Muscle layer of colon (tissue), 2 donors: ENCODE results near the gene CCR9.

Source experiments
- H3K27ac ChIP-seq: one replicate; pipeline ENCODE4 v1.7.0; 2013; ENCODE audit warnings: low read depth, mild to moderate bottlenecking, low read length, moderate library complexity
- H3K27me3 ChIP-seq, 2 donors: one replicate each; pipeline ENCODE4 v1.7.0; 2013; ENCODE audit warnings: low read length in 2 of 2, mild to moderate bottlenecking in 2 of 2; ENCODE audit not compliant: insufficient read depth in 2 of 2, control insufficient read depth in 1 of 2
- H3K36me3 ChIP-seq: one replicate; pipeline ENCODE4 v1.7.0; 2013; ENCODE audit warnings: mild to moderate bottlenecking, low read length; ENCODE audit not compliant: insufficient read depth
- H3K4me1 ChIP-seq: one replicate; pipeline ENCODE4 v1.7.0; 2013; ENCODE audit warnings: mild to moderate bottlenecking, low read length; ENCODE audit not compliant: insufficient read depth
- H3K4me3 ChIP-seq, 2 donors: one replicate each; pipeline ENCODE4 v1.7.0; 2013; ENCODE audit warnings: low read length in 2 of 2, low read depth in 1 of 2, mild to moderate bottlenecking in 1 of 2, moderate library complexity in 1 of 2
- H3K9ac ChIP-seq: one replicate; pipeline ENCODE4 v1.7.0; 2013; ENCODE audit warnings: low read length
- H3K9me3 ChIP-seq: one replicate; pipeline ENCODE4 v1.7.0; 2013; ENCODE audit warnings: mild to moderate bottlenecking, low read length
- donor health status: abdominal sarcoma.
- donor health status: Adenocarcinoma of cecum.

CCR9 gene

DNA sequence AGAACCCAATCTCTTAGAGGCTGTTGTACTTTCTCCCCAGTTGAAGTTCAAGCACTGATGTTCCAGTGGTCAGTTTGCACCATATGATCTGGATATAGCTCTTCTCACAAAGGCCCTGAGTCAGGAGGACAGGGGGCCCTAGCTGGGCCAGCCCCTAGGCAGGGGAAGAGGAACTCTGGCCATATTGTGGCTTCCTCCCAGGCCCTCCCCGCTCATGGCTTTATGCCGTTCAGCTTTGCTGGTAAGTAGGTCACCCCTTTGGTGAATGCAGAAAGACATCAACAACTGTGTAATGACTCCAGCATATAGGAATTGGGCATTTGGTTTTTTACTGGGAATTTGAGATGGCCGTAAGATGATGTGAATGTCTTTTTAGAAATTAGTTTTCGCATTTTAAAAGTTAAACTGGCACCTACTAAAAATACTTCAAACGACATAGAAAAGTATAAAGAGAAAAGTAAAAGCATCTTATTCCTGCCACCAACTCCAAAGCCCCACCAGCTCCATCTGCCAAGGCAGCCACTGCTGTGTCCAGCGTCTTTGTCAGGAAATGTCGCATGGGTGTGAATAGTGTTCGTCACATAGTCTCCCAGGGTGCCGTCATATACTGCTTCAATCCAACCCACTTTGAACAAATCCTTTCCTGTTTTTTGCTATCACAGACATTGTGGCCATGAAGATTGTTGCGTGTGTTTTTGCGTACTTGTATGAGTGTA is 25.3 kb downstream of the CCR9 start:
- H3K27ac ChIP-seq: no peak overlapping the region
- H3K27me3 ChIP-seq: no peaks in the 10 kb centered on the region
- H3K4me1 ChIP-seq: no peaks in the 10 kb centered on the region
- H3K36me3 ChIP-seq: peaks cover 5% of the 10 kb centered on the region
- H3K9ac ChIP-seq: no peak overlapping the region
- H3K4me3 ChIP-seq: no peak overlapping the region
- no peaks in the 10 kb centered on the region for H3K9me3 ChIP-seq

DNA sequence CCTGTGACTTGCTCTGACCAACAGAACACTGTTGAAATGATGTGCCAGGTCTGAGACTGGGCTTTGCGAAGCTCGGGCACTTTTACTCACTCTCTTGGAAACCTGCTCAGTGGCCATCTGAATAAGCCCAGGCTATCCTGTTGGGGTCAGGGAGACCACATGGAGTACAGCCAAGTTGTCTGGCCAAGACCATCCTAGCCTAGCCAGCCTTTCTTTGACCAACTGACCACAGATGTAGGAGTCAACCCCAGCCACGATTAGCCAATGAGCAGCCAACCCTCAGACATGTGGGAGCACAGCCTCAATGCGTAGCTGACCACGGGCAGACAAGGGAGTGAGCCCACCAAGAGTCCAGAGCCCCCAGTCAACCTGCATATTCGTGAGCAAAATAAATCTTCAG is 26.1 kb downstream of the CCR9 start:
- Histone ChIP-seq H3K27me3 (no peaks in the 10 kb centered on the region), H3K27ac (no peak overlapping the region), H3K4me3 (no peak overlapping the region), H3K36me3 (peaks cover 7% of the 10 kb centered on the region), H3K4me1 (no peaks in the 10 kb centered on the region), H3K9ac (no peak overlapping the region), H3K9me3 (no peaks in the 10 kb centered on the region)

DNA sequence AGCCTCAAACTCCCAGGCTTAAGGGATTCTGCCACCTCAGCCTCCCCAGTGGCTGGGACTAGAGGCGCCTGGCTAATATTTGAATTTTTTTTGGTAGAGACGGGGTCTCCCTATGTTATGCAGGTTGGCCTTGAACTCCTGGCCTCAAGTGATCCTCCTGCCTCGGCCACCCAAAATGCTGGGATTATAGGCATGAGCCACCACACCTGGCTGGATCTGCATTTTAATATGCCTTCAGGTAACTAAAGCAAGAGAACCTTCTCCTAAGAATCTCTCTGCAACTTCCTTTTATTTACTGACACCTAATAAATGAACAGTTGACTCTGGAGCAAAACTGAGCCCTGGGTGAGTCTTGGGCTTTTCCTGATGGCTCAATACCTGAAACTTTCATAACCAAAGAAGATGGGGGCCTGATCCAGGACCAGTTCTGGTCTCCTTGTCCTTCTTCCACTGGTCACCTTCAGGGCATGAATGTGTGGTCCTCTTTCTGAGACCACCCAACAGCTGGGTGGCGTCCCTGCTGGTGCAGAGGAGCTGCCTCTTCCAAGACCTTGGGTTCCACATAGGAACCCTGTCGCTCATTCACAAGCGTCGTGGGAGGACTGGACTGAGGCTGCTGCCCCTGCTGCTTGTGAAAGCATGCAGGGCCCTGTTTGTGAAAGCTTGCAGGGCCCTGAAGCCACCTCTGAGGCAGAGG is 28.2 kb downstream of the CCR9 start:
- no peak overlapping the region for H3K4me3 ChIP-seq
- H3K27me3 ChIP-seq: no peaks in the 10 kb centered on the region
- H3K36me3 ChIP-seq: peaks cover 21% of the 10 kb centered on the region
- no peaks in the 10 kb centered on the region for H3K9me3 ChIP-seq
- H3K27ac ChIP-seq: no peak overlapping the region
- H3K9ac ChIP-seq: no peak overlapping the region
- no peaks in the 10 kb centered on the region for H3K4me1 ChIP-seq

GRCh38 chr3:45915059-45915439 is 28.7 kb downstream of the CCR9 start:
- H3K4me1 ChIP-seq: no peaks in the 10 kb centered on the region
- no peaks in the 10 kb centered on the region for H3K27me3 ChIP-seq
- no peak overlapping the region for H3K4me3 ChIP-seq
- no peak overlapping the region for H3K9ac ChIP-seq
- H3K27ac ChIP-seq: no peak overlapping the region
- H3K36me3 ChIP-seq: peaks cover 25% of the 10 kb centered on the region
- H3K9me3 ChIP-seq: no peaks in the 10 kb centered on the region

DNA sequence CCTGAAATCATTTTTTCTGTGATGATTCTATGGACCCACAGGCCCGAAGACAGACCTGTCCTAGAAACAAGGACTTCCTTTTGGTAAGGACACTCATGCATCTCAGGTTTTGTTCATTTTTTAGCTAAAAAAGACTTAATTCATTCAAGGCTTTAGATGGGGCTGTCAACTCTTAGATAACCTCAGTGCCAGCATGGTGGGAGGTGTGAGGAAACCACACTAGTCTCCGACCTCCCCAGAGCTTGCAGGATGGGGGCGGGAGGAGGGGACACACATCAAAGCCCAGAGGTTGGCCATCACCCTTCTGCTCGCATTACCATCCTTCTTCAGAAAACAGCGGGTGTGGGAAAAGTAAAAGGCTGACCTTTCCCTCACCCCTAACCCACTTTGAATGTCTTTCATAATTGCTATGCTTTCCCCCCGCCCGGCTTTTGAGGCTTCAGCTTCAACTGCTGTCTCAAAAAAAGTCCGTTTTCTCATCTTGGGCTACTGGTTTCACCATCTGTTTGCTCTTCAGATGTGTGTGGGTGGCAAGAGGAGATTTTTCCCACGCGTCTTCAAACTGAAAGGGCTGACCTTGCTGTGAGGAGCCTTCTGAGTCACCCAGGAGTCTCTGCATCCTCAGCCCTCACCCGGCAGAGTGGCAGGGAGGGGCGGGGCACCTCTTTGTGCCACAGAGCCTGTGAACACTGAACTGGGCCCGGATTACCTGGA is 29.3 kb downstream of the CCR9 start:
- H3K9ac ChIP-seq: no peak overlapping the region
- no peaks in the 10 kb centered on the region for H3K4me1 ChIP-seq
- no peak overlapping the region for H3K27ac ChIP-seq
- no peaks in the 10 kb centered on the region for H3K9me3 ChIP-seq
- no peak overlapping the region for H3K4me3 ChIP-seq
- no peaks in the 10 kb centered on the region for H3K27me3 ChIP-seq
- peaks cover 30% of the 10 kb centered on the region for H3K36me3 ChIP-seq

GRCh38 chr3:45917146-45917898 is 31.0 kb downstream of the CCR9 start:
- H3K27ac ChIP-seq: no peak overlapping the region
- no peaks in the 10 kb centered on the region for H3K27me3 ChIP-seq
- H3K9ac ChIP-seq: no peak overlapping the region
- no peaks in the 10 kb centered on the region for H3K4me1 ChIP-seq
- peaks cover 46% of the 10 kb centered on the region for H3K36me3 ChIP-seq
- no peaks in the 10 kb centered on the region for H3K9me3 ChIP-seq
- no peak overlapping the region for H3K4me3 ChIP-seq

DNA sequence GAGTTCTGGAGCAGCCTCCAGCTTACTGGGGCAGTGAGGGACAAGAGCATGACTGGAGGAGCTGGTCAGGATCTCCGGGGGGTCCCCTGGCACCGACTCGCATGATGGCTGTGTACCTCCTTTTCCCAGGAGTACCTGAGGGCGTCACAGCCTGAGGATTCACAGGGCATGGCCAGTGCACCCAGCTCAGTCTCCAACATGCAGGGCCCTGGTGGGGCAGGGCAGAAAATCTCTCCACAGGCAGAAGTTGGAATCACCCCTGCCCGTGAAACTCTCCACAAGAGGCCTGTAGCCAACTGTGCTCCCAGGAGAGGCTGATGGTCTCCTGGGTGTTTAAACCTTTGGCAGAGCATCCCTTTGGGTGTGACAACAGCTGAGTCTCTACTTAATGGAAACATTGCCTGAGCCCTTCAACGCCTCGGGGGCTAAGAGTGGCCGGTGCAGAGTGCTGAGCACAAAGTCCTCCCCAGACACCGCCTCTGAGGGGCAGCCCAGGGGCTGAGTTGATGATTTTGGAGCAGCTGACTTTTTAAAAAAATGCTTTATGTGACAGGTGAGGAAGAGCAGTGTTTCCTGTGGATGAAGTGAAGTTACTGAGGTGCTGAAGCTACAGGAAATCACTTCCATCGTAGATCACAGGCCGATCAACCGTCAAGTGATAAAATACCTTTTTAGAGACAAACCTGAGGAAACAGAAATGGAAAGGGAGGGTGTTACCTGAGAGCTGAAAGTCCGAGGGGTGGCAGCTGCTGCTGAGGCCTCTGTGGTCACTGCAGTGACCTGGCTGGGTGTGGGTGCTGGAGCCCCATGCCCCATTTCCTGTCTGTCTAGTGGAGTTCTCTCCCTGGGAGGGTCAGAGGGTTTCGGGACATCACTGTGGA is 35.1 kb downstream of the CCR9 start:
- peaks cover 70% of the 10 kb centered on the region for H3K36me3 ChIP-seq

GRCh38 chr3:45922039-45922326 is 35.6 kb downstream of the CCR9 start:
- H3K36me3 ChIP-seq: peaks cover 70% of the 10 kb centered on the region
- H3K9ac ChIP-seq: no peak overlapping the region
- no peaks in the 10 kb centered on the region for H3K9me3 ChIP-seq
- no peak overlapping the region for H3K27ac ChIP-seq
- H3K4me3 ChIP-seq: no peak overlapping the region
- H3K27me3 ChIP-seq: no peaks in the 10 kb centered on the region
- no peaks in the 10 kb centered on the region for H3K4me1 ChIP-seq

More for the DNA sequence above, 35.1 kb downstream of the CCR9 start:
- H3K4me3 ChIP-seq: no peak overlapping the region
- H3K27me3 ChIP-seq: no peaks in the 10 kb centered on the region
- no peaks in the 10 kb centered on the region for H3K9me3 ChIP-seq
- H3K27ac ChIP-seq: no peak overlapping the region
- H3K4me1 ChIP-seq: no peaks in the 10 kb centered on the region
- H3K9ac ChIP-seq: no peak overlapping the region

DNA sequence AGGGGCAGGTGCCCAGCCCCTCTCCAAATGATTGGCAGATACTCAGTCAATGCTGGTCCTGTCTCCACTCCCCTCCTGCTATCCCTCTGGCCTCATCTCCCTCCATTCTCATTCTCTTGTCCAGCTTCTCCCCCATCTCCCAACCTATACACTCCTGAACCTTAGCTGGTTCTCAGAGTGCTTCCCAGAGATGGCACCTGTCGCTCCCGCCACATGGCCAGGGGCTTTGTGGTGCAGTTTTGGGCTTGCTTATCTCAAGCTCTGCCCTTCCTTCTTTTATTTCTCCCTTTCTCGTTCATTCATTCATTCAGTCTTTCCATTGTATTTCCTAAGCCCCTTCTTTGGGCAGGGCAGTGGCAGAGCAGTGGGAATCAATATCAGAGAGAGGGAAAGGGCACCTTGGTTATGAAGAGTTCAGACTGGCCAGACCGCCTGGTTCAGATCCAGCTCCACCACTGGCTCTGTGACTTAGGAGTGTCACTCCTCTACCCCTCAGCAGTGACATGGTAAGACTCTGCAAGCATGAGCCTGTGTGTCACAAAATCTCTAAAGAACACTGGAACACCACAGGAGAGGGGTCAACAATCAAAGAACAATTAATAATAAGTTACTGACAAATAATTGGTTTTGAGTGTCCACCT is 36.7 kb downstream of the CCR9 start:
- Histone ChIP-seq H3K9ac (no peak overlapping the region), H3K9me3 (no peaks in the 10 kb centered on the region), H3K27ac (no peak overlapping the region), H3K36me3 (peaks cover 74% of the 10 kb centered on the region), H3K27me3 (no peaks in the 10 kb centered on the region), H3K4me3 (no peak overlapping the region), H3K4me1 (no peaks in the 10 kb centered on the region)

DNA sequence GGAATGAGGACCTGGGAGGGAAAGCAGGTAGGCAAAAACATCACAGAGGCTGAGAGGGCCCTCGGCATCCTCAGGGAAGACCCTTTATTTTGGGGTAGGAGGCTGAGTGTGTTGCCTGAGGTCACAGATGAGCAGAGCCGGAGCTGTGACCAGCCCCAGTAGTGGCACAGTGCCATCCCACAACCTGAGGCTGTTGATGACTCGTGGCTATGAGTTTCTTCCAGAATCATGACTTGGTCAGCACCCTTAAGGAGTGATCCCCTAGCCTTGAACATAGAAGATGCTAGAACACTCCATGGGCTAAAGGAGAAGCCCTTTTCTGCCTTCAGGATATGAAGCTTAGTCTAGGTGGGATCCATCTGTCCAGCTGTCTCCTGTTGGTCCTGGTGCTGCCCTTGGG is 37.4 kb downstream of the CCR9 start:
- H3K4me1 ChIP-seq: no peaks in the 10 kb centered on the region
- peaks cover 80% of the 10 kb centered on the region for H3K36me3 ChIP-seq
- H3K4me3 ChIP-seq: no peak overlapping the region
- H3K9ac ChIP-seq: no peak overlapping the region
- no peaks in the 10 kb centered on the region for H3K27me3 ChIP-seq
- H3K27ac ChIP-seq: no peak overlapping the region
- no peaks in the 10 kb centered on the region for H3K9me3 ChIP-seq
